NCI-H2196 (cell line): ENCODE measurements around the gene OLIG1.

Experiments used
- DNase-seq: peaks from one replicate; lab custom pipeline; 2025; ENCODE audit not compliant: unreplicated experiment; lab: John Stamatoyannopoulos, UW

Gene OLIG1

GRCh38 chr21:33061233-33061632 is 8.7 kb upstream of the OLIG1 start:
- DNase-seq, result no peak

DNA sequence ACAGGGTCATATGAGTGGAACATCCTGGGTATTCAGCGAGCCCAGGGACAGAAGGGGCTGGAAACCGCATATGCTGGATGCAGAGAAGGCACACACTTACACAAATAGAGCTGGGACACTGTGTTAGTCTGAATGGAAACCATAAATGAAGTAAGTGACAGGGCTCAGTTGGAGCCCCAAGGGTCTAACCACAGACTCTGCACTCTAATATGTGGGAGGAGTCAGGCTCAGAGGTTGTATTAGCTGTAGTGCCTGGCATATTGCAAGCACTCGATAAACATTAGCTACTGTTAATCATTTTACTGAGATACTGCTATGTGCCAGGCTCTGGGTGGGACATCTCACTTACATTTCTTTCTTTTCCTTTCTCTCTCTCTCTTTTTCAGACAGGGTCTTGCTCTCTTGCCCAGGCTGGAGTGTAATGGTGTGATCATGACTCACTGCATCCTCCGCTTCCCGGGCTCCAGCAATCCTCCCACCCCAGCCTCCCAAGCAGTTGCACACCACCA is 6.5 kb upstream of the OLIG1 start:
- no peak for DNase-seq

GRCh38 chr21:33063907-33064622 is 5.9 kb upstream of the OLIG1 start:
- no peak for DNase-seq

GRCh38 chr21:33064623-33065390 is 5.1 kb upstream of the OLIG1 start:
- no peak for DNase-seq

- no peak for DNase-seq
These were observed 2.9 kb upstream of the OLIG1 start for GRCh38 chr21:33067043-33067442.

DNA sequence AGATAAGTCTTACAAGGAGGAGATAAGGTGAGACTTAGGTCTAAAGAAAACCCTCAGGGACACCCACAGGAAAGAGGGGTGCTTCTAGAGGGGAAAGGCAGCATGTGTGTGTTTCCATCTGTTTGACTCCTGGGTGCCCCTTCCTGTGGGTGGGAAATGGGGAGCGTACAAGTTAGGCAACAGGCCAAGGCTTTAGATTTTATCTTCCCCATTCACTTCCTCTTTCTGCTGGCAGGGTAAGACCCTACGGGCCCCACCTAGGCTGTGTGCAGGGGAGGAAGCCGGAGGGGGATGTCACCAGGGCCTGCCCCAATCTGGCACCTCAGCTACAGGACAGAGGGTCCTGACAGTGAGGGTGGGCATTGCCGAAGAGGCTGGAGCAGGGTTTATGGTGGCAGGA is 2.5 kb upstream of the OLIG1 start:
- DNase-seq, result no peak

GRCh38 chr21:33069243-33069642 is 698 bp upstream of the OLIG1 start:
- no peak for DNase-seq

GRCh38 chr21:33069645-33069993 is 322 bp upstream of the OLIG1 start:
- DNase-seq, result no peak

GRCh38 chr21:33070744-33070997 is 730 bp downstream of the OLIG1 start:
- DNase-seq, result no peak

DNA sequence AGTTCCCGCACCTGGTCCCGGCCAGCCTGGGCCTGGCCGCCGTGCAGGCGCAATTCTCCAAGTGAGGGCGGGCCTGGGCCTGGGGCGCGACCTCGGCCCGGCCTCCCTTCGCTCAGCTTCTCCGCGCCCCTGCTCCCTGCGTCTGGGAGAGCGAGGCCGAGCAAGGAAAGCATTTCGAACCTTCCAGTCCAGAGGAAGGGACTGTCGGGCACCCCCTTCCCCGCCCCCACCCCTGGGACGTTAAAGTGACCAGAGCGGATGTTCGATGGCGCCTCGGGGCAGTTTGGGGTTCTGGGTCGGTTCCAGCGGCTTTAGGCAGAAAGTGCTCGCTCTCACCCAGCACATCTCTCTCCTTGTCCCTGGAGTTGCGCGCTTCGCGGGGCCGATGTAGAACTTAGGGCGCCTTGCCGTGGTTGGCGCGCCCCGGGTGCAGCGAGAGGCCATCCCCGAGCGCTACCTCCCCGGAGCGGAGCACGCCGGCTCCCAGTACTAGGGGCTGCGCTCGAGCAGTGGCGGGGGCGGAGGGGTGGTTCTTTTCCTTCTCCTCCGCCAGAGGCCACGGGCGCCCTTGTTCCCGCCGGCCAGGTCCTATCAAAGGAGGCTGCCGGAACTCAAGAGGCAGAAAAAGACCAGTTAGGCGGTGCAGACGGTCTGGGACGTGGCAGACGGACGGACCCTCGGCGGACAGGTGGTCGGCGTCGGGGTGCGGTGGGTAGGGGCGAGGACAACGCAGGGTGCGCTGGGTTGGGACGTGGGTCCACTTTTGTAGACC is 1.2 kb downstream of the OLIG1 start:
- DNase-seq, result no peak

DNA sequence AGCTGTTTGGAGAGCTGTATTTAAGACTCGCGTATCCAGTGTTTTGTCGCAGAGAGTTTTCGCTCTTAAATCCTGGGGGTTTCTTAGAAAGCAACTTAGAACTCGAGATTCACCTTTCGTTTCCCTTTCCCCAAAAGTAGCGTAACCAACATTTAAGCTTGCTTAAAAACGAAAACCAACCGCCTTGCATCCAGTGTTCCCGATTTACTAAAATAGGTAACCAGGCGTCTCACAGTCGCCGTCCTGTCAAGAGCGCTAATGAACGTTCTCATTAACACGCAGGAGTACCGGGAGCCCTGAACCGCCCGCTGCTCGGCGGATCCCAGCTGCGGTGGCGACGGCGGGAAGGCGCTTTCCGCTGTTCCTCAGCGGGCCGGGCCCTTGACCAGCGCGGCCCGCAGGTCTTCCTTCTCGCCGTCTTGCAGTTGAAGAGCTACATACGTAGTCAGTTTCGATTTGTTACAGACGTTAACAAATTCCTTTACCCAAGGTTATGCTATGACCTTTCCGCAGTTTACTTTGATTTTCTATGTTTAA is 1.9 kb downstream of the OLIG1 start:
- no peak for DNase-seq

DNA sequence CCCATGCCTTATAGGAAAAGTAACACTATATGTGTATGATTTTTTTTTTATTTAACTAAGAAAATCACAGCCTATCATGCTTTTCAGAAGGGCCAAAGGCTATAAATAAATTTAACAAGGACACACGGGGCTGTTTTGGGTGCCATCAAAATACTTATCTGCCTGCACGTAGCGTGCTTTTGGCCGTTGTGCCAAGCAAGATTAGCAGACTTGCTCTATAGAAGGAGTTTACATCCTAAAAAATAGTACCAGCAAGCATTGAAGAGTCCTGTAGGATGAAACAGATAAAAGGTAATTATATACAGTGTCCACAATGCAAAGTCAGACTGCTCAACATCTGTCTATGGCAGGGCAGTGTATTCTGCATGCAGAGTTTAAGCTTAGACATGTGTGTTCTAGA is 3.7 kb downstream of the OLIG1 start:
- DNase-seq, result no peak

- no peak for DNase-seq
These were observed 5.2 kb downstream of the OLIG1 start for GRCh38 chr21:33075128-33075527.

DNA sequence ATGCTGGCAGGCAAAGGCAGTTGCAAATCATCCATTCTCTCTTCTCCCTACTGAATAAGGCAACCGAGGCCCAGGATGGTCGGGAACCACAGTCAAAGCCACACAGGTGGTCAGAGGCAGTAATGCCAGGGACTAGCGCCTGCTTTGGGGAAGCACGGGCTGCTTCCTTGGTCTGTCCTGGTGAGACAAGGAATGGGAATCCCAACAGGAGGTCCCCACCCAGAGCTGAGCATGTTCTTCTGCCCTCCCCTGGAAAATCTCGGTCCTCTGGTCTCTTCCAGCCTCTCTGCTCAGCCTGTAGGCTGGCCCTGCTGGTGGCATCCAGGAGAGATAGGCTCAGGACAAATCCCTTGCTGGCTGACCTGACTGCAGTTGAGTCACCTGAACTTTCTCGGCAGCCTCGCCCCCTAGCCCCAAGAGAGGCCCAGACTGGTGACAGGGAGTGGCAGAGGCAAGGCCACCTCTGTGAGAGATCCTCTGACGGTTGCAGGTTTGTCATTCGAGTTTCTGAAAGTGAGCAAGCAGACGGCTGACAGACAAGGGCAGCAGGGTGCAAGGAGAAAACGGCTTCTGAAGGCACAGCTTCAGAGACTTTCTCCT is 5.8 kb downstream of the OLIG1 start:
- no peak for DNase-seq

- DNase-seq, result no peak
These were observed 6.8 kb downstream of the OLIG1 start for GRCh38 chr21:33076600-33077329.

DNA sequence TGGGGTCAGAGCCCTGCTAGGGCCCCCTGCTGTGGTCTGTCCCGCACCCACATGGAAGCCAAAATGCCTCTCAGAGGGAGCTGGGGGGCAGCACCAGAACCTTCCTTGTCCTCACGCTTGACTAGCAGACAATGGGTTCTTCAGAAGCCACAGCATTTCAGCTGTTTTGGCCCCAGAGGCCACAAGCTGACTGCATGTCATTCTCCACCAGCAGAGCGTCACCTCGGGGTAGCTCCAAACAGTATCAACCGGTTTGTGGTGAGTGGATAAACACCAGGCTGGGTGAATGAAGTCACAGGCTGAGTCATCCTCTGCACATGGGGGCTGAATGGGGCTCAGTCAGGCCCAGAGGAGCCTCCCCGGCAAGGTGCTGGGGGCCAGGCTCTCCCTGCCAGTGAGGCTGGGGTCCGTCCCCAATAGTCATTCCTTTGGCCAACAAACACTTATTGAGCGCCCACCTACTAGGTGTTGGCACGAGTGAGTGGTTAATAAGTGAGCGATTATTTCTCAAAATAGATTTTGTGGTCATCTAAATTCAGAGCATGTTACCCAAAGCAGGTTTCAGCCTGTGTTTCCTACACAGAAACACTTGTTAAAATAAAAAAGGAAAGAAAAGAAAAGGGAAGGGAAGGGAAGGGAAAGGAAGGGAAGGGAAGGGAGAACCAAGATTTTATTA is 9.1 kb downstream of the OLIG1 start:
- DNase-seq, result peak; percentile 9

DNA sequence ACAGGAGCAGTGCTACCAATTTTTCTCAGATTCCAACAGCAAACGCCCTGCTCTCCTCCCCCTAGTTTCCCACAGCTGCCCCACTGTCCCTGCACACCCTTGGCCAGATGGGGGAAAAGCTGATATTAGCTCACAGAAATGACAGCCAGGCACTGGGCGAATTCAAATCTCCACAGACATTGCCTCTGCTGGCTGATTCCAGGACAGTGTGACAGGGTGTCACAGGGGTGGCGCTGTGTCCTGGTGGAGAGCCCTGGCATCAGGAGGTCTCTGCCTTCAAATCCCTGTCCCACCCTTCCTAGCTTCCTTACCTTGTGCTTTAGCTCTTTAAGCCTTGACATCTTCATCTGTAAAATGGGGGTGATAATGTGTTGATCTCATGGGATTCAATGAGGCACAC is 10.4 kb downstream of the OLIG1 start:
- no peak for DNase-seq

DNA sequence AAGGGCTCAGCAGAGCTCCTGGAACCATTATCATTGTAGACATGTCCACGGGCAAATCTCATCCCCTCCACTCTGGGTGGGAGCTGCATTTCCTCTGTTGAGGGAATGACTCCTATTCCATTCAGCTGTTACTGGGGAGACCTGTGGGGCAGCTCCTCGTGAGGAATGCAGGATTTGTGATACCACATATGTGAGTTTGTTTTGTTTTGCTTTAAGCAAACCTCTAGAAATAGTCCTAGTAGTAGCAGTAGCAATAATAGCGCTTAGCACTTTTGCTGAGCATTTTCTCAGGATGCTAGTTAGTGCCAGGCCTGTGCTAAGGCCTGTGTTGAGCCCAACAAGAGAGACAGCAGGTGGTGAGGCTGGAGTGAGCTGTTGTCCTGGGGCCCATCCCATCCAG is 10.8 kb downstream of the OLIG1 start:
- DNase-seq, result no peak

DNA sequence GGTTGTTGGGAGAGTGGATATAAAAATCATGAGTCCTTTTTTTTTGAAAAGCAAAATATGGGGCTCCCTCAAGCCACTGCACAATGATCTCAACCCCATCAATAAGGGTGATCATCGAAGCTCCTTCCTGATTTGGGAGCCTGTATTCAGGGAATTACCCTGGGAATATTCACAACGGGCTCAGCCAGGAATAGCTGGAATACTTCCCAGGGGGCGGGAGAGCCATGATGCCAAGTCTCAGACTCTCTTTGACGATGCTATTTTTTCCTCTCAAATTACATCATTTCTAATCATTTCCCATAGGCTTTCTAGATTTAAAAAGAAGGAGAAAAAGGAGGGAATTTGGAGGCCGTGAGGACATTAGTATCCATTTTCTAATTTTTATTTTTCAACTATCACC is 18.4 kb downstream of the OLIG1 start:
- DNase-seq, result no peak

DNA sequence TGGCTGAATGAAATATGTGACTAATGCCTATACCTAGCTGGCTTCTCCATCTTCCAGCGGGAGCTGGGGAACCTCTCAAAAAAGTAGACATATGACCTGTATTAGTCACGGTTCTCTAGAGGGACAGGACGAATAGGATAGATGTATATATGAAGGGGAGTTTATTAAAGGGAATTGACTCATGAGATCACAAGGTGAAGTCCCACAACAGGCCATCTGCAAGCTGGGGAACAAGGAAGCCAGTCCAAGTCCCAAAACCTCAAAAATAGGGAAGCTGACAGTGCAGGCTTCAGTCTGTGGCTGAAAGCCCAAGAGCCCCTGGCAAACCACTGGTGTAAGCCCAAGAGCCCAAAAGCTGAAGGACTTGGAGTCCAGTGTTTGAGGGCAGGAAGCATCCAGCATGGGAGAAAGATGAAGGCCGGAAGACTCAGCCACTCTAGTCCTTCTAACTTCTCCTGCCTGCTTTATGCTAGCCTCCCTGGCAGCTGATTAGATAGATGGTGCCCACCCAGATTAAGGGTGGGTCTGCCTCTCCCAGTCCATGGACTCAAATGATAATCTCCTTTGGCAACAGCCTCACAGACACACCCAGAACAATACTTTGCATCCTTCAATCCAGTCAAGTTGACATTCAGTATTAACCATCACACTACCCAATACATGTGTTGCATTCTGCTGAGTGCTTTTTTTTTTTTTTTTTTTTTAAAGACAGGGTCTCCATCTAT is 19.6 kb downstream of the OLIG1 start:
- DNase-seq, result no peak
